ENCODE results near the gene SEPTIN12. TPM values are rescaled to one million over a fixed set of nuclear protein-coding genes. Genes with fewer than 3 reads are reported as not detected.

Gene SEPTIN12
- total and polyA plus RNA-seq, 2 experiments from 2014 or later: not detected

DNA sequence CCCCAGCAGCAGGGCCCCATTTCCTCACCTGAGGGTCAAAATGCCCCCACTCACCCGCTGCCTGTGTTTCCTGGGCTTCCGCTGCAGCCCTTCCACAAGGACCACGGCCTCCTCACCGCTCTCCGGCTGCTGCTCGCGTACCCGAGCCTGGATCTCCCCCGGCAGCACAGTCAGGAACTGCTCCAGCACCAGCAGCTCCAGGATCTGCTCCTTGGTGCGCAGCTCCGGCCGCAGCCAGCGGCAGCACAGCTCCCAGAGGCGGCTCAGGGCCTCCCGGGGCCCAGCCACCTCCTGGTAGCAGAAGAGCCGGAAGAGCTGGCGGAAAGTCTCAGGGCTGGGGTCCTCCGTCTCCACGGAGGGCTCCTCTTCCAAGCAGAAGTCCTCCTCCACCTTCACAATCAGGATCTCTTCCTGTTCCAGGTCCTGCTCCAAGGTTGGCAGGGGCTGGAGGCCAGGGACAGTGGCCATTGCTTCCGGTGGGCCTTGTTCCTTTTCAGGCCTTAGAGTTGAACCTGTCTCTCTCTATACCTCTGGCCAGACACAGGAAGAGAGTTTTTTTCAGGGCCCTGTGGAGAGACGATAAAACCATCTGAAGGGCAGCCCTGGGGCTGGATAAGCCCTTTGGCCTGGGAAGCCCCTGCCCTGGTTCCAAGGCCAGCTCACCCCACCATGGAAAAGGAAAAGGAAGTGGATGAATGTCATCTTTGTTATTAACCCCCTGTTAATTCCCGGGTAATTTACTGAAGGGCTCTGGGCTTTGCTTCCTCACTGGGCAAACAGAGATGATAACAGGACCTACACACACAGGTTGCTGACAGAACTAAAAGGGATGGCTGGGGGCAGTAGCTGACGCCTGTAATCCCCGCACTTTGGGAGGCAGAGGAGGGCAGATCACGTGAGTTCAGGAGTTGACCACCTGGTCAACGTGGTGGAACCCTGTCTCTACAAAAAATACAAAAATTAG is 22.4 kb downstream of the SEPTIN12 start:
- H3K27me3 ChIP-seq (ENCODE audit: insufficient read depth): no peaks in the 10 kb centered on the region
- no peaks in the 10 kb centered on the region for H3K9me3 Mint-ChIP-seq
- peaks cover 21% of the 10 kb centered on the region for H3K4me1 Mint-ChIP-seq
- H4K20me1 ChIP-seq (replicated peaks; ENCODE audit: insufficient read depth): no peaks in the 10 kb centered on the region
- no peaks in the 10 kb centered on the region for H3K36me3 ChIP-seq (ENCODE audit: insufficient read depth)
- no peak for DNase-seq (ENCODE audit: low spot score)
- peak overlapping the region; percentile 88 for H3K4me3 Mint-ChIP-seq
- H3F3A ChIP-seq (replicated peaks; ENCODE audit: low read depth): peaks cover 17% of the 10 kb centered on the region; the same call in 1 of the 2 replicates
- peaks cover 17% of the 10 kb centered on the region for H3K79me2 ChIP-seq (replicated peaks; ENCODE audit: insufficient read depth)
- peaks cover 19% of the 10 kb centered on the region for H3K4me1 ChIP-seq (ENCODE audit: insufficient read depth)
- H3K27me3 Mint-ChIP-seq (ENCODE audit: insufficient read depth, low read depth, poor library complexity): peaks cover 17% of the 10 kb centered on the region
- ATAC-seq: no peak
- TF ChIP-seq, protein P1, sequence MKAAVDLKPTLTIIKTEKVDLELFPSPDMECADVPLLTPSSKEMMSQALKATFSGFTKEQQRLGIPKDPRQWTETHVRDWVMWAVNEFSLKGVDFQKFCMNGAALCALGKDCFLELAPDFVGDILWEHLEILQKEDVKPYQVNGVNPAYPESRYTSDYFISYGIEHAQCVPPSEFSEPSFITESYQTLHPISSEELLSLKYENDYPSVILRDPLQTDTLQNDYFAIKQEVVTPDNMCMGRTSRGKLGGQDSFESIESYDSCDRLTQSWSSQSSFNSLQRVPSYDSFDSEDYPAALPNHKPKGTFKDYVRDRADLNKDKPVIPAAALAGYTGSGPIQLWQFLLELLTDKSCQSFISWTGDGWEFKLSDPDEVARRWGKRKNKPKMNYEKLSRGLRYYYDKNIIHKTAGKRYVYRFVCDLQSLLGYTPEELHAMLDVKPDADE (IDR thresholded peaks at IDR 0.05): no peak
- no peak for TF ChIP-seq EZH2 (IDR thresholded peaks at IDR 0.05; ENCODE audit: low read depth, unreplicated experiment)
- TF ChIP-seq, protein P2, sequence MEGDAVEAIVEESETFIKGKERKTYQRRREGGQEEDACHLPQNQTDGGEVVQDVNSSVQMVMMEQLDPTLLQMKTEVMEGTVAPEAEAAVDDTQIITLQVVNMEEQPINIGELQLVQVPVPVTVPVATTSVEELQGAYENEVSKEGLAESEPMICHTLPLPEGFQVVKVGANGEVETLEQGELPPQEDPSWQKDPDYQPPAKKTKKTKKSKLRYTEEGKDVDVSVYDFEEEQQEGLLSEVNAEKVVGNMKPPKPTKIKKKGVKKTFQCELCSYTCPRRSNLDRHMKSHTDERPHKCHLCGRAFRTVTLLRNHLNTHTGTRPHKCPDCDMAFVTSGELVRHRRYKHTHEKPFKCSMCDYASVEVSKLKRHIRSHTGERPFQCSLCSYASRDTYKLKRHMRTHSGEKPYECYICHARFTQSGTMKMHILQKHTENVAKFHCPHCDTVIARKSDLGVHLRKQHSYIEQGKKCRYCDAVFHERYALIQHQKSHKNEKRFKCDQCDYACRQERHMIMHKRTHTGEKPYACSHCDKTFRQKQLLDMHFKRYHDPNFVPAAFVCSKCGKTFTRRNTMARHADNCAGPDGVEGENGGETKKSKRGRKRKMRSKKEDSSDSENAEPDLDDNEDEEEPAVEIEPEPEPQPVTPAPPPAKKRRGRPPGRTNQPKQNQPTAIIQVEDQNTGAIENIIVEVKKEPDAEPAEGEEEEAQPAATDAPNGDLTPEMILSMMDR (conservative IDR thresholded peaks at IDR 0.05; ENCODE audit: low read depth in 2 of 2): no peak
- no peak for TF ChIP-seq POLR2AphosphoS5 (IDR thresholded peaks at IDR 0.05; ENCODE audit: low read depth)
- TF ChIP-seq, protein P3, sequence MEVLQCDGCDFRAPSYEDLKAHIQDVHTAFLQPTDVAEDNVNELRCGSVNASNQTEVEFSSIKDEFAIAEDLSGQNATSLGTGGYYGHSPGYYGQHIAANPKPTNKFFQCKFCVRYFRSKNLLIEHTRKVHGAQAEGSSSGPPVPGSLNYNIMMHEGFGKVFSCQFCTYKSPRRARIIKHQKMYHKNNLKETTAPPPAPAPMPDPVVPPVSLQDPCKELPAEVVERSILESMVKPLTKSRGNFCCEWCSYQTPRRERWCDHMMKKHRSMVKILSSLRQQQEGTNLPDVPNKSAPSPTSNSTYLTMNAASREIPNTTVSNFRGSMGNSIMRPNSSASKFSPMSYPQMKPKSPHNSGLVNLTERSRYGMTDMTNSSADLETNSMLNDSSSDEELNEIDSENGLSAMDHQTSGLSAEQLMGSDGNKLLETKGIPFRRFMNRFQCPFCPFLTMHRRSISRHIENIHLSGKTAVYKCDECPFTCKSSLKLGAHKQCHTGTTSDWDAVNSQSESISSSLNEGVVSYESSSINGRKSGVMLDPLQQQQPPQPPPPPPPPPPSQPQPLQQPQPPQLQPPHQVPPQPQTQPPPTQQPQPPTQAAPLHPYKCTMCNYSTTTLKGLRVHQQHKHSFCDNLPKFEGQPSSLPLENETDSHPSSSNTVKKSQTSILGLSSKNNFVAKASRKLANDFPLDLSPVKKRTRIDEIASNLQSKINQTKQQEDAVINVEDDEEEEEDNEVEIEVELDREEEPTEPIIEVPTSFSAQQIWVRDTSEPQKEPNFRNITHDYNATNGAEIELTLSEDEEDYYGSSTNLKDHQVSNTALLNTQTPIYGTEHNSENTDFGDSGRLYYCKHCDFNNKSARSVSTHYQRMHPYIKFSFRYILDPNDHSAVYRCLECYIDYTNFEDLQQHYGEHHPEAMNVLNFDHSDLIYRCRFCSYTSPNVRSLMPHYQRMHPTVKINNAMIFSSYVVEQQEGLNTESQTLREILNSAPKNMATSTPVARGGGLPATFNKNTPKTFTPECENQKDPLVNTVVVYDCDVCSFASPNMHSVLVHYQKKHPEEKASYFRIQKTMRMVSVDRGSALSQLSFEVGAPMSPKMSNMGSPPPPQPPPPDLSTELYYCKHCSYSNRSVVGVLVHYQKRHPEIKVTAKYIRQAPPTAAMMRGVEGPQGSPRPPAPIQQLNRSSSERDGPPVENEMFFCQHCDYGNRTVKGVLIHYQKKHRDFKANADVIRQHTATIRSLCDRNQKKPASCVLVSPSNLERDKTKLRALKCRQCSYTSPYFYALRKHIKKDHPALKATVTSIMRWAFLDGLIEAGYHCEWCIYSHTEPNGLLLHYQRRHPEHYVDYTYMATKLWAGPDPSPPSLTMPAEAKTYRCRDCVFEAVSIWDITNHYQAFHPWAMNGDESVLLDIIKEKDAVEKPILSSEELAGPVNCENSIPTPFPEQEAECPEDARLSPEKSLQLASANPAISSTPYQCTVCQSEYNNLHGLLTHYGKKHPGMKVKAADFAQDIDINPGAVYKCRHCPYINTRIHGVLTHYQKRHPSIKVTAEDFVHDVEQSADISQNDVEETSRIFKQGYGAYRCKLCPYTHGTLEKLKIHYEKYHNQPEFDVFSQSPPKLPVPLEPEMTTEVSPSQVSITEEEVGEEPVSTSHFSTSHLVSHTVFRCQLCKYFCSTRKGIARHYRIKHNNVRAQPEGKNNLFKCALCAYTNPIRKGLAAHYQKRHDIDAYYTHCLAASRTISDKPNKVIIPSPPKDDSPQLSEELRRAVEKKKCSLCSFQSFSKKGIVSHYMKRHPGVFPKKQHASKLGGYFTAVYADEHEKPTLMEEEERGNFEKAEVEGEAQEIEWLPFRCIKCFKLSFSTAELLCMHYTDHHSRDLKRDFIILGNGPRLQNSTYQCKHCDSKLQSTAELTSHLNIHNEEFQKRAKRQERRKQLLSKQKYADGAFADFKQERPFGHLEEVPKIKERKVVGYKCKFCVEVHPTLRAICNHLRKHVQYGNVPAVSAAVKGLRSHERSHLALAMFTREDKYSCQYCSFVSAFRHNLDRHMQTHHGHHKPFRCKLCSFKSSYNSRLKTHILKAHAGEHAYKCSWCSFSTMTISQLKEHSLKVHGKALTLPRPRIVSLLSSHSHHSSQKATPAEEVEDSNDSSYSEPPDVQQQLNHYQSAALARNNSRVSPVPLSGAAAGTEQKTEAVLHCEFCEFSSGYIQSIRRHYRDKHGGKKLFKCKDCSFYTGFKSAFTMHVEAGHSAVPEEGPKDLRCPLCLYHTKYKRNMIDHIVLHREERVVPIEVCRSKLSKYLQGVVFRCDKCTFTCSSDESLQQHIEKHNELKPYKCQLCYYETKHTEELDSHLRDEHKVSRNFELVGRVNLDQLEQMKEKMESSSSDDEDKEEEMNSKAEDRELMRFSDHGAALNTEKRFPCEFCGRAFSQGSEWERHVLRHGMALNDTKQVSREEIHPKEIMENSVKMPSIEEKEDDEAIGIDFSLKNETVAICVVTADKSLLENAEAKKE (CRISPR knock-in tag; IDR thresholded peaks at IDR 0.05): no peak
- TF ChIP-seq JUNB (IDR thresholded peaks at IDR 0.05; ENCODE audit: unreplicated experiment): no peak
- no peak for TF ChIP-seq EZH2phosphoT487 (IDR thresholded peaks at IDR 0.05; ENCODE audit: unreplicated experiment)
- TF ChIP-seq ZNF114 (CRISPR knock-in tag; IDR thresholded peaks at IDR 0.05): no peak
- TF ChIP-seq, protein P4, sequence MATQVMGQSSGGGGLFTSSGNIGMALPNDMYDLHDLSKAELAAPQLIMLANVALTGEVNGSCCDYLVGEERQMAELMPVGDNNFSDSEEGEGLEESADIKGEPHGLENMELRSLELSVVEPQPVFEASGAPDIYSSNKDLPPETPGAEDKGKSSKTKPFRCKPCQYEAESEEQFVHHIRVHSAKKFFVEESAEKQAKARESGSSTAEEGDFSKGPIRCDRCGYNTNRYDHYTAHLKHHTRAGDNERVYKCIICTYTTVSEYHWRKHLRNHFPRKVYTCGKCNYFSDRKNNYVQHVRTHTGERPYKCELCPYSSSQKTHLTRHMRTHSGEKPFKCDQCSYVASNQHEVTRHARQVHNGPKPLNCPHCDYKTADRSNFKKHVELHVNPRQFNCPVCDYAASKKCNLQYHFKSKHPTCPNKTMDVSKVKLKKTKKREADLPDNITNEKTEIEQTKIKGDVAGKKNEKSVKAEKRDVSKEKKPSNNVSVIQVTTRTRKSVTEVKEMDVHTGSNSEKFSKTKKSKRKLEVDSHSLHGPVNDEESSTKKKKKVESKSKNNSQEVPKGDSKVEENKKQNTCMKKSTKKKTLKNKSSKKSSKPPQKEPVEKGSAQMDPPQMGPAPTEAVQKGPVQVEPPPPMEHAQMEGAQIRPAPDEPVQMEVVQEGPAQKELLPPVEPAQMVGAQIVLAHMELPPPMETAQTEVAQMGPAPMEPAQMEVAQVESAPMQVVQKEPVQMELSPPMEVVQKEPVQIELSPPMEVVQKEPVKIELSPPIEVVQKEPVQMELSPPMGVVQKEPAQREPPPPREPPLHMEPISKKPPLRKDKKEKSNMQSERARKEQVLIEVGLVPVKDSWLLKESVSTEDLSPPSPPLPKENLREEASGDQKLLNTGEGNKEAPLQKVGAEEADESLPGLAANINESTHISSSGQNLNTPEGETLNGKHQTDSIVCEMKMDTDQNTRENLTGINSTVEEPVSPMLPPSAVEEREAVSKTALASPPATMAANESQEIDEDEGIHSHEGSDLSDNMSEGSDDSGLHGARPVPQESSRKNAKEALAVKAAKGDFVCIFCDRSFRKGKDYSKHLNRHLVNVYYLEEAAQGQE (IDR thresholded peaks at IDR 0.05; ENCODE audit: unreplicated experiment): no peak
- TF ChIP-seq NANOG (IDR thresholded peaks at IDR 0.05; ENCODE audit: borderline replicate concordance): no peak
- TF ChIP-seq CREB1 (CRISPR knock-in tag; IDR thresholded peaks at IDR 0.05; ENCODE audit: low read depth): no peak
- no peak for TF ChIP-seq ZNF331 (CRISPR knock-in tag; IDR thresholded peaks at IDR 0.05; ENCODE audit: low read depth)
- no peak for TF ChIP-seq STAT1 (IDR thresholded peaks at IDR 0.05; ENCODE audit: unreplicated experiment)
- H3K36me3 Mint-ChIP-seq (ENCODE audit: low read depth): peaks cover 38% of the 10 kb centered on the region
- H3K4me2 ChIP-seq: peak overlapping the region; percentile 91
- H3K27ac Mint-ChIP-seq: peak overlapping the region; percentile 86
- H2AFZ ChIP-seq: no peak overlapping the region
- no peak overlapping the region for H3K27ac ChIP-seq (ENCODE audit: low read depth)
- peak overlapping the region; percentile 94 for H3K4me3 ChIP-seq
- no peaks in the 10 kb centered on the region for H3K9me2 ChIP-seq (ENCODE audit: insufficient read depth)
